ENCODE data around the gene NKD2.
"Not testable (repeated sequence)": the region's sequence is repeated elsewhere in the genome, so short reads cannot be mapped to it uniquely, and the experiment has no call there.

DNA sequence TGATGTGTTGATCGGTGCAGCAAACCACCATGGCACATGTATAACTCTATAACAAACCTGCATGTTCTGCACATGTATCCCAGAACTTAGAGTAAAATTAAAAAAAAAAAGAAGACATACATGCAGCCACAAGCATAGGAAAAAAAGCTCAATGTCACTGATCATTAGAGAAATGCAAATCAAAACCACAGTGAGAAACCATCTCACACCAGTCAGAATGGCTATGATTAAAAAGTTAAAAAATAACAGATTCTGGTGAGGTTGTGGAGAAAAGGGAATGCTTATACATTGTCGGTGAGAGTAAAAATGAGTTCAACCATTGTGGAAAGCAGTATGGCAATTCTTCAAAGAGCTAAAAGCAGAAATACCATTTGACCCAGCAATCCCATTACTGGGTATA lies 36.0 kb upstream of the NKD2 start:
- TF ChIP-seq POLR2AphosphoS5 (IDR thresholded peaks at IDR 0.05; ENCODE audit: low read depth, low read length); POLR2A (IDR thresholded peaks at IDR 0.05; ENCODE audit: low read depth, low read length); TAF1 (IDR thresholded peaks at IDR 0.05; ENCODE audit: low read depth, low read length); PAX5 (IDR thresholded peaks at IDR 0.05; ENCODE audit: insufficient read depth, low read length, severe bottlenecking); SPI1 (IDR thresholded peaks at IDR 0.05; ENCODE audit: low read depth, low read length); POU2F2 (IDR thresholded peaks at IDR 0.05; ENCODE audit: low read depth, low read length): not testable (repeated sequence)
